ENCODE data around the gene SND1. TPM values are rescaled to one million over a fixed set of nuclear protein-coding genes. Genes with fewer than 3 reads are reported as not detected.

Gene SND1
- polyA plus RNA-seq, 1 donor = 156 TPM

GRCh38 chr7:127870231-127870907 lies 218.4 kb downstream of the SND1 start:
- DNase-seq = no peak

DNA sequence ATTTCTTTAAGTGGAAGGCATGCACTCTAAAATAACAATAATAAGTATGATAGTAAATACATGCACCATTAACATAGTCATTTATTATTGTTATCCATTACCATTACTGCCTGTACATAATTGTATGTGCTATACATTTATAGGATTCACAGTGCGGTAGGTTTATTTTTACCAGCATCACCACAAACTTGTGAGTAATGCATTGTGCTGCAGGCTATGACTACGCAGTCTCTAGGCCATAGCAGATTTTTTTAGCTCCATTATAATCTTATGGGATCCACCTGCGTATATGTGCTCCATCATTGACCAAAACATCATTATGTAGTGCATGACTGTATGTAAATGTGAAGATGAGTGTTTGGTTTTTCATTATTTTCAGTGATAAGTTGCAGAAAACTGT lies 219.2 kb downstream of the SND1 start:
- DNase-seq = no peak

- DNase-seq = no peak
These were observed 220.1 kb downstream of the SND1 start for GRCh38 chr7:127872122-127872521.

DNA sequence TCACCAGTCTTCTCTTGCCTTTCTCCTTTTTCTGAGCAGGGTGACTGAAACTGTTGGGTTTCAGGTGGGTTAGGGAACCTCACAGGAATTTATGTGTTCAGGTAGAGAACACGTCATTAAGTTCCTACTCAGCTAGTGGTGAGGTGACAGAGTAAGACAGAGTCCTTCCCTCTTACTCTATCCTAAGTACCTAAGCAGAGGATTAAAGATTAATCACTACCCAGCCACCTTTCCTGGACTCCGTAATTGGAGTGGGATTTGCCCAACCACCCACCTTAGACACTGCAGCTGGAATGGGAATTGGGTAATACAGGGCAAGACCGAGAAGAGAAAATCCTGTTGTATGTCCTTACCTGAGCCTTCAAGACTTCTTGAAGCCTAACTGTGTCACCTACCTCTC lies 221.2 kb downstream of the SND1 start:
- no peak for DNase-seq

GRCh38 chr7:127873715-127874636 lies 222.0 kb downstream of the SND1 start:
- DNase-seq = no peak

- DNase-seq = no peak
These were observed 223.1 kb downstream of the SND1 start for GRCh38 chr7:127874951-127875608.

- no peak for DNase-seq
These were observed 224.4 kb downstream of the SND1 start for GRCh38 chr7:127876393-127876792.

- no peak for DNase-seq
These were observed 226.0 kb downstream of the SND1 start for GRCh38 chr7:127877951-127878350.

GRCh38 chr7:127878791-127879190 lies 226.8 kb downstream of the SND1 start:
- DNase-seq = no peak

- no peak for DNase-seq
These were observed 227.4 kb downstream of the SND1 start for GRCh38 chr7:127879436-127879835.

DNA sequence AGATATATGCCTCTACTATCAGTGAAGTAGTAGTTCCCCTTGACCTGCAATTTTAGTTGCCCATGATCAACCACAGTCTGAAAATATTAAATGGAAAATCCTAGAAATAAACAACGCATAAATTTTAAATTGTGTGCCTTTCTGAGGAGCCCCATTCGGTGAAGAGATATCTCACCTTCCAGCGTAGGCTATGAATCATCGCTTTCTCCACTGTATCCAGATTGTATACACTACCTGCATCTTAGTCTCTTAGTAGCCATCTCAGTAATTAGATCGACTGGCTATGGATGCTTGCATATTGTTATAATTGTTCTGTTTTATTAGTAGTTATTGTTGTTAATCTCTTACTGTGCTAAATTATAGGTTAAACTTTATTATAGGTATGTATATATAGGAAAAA lies 227.9 kb downstream of the SND1 start:
- DNase-seq = no peak

- no peak for DNase-seq
These were observed 228.5 kb downstream of the SND1 start for GRCh38 chr7:127880454-127880853.

GRCh38 chr7:127881564-127881963 lies 229.6 kb downstream of the SND1 start:
- DNase-seq = no peak

GRCh38 chr7:127882313-127882920 lies 230.4 kb downstream of the SND1 start:
- no peak for DNase-seq

DNA sequence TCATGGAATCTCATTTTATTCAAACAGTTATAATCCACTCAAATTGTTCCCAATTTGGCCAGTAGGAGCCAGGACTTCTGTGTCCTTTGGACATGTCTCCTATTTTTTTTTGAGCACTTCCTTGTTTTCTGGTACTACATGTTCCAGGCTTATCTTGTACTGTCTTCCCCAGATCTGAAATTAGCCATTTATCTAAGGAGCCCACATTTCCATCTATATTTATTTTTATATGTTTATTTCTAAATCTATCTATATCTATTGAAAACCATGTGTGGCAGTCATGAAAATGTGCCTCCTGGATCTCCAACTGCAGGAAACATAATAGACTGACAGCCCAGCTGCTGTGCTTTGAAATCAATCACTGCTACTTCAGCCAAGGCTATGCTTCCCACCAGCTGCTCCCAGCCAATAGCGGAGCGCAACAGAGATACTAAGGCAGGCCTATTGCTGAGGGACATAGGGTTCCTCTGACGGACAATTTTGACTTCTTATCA lies 232.1 kb downstream of the SND1 start:
- no peak for DNase-seq

- DNase-seq = no peak
These were observed 233.3 kb downstream of the SND1 start for GRCh38 chr7:127885222-127885772.

DNA sequence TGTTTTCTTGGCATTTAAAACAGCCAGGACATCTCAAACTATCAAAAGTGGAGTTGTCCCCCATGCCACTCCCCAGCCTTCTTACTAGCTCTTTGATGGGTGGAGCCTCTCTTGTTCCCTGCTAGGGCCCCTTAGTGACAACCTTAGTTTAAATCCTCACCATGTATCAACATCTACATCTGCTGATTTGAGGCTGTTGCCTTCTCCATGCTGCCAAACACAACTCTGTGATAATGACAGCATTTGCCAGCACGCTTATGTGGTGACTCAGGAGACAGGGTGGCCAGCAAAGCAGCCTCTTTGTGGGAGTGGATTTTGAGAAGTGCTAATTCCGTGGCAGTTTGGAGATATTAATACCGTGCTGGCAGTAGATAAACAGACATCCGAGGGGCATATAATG lies 233.8 kb downstream of the SND1 start:
- DNase-seq = no peak

DNA sequence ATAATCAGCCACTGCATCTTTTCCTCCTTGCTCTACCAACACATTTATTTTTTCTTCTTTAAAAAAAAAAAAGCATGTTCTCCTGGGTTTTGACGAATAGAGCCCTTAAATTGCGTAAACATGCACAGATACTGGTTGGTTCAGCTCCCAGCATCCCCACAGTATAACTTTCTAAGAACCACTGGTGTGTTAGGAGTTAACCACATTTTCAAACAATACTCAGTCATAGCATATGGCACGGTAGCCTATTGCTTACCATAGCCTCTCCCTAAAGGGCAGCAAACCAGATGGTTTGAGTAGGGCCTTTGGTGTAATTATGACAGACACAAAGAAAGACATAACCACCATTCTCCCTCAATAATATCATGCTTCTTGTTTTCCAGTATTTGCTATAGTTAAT lies 234.3 kb downstream of the SND1 start:
- no peak for DNase-seq

DNA sequence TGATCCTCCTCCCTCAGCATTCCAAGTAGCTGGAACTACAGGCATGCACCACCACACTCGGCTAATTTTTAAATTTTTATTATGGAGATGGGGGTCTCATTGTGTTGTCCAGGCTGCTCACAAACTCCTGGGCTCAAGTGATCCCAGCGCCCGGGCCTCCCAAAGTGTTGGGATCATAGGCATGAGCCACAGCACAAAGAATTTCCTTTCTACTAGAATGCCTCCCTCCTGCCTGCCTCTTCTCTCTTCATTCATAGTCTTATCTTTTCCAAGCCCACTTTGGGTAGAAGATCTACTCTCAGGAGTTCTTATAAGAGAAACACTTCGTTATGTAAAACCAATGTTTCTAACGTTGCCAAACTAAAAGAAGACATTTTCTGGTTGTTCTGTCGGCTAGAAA lies 235.1 kb downstream of the SND1 start:
- DNase-seq = no peak

DNA sequence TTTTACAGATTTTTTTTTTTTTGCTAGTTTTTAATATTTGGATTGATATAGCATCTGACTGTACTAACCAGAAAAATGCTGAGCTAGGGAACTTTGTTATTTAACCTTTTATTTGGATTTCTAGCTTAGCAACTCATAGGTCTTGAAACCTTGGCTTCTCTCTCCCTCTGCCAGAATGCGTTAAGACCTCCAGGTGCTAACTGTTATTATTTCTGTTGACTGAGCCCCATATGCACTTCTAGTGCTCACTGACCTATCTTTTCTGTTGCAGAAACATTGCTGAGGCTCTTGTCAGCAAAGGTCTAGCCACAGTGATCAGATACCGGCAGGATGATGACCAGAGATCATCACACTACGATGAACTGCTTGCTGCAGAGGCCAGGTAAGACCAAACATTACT lies 235.6 kb downstream of the SND1 start:
- DNase-seq = no peak

- DNase-seq = no peak
These were observed 236.4 kb downstream of the SND1 start for GRCh38 chr7:127888411-127888810.

DNA sequence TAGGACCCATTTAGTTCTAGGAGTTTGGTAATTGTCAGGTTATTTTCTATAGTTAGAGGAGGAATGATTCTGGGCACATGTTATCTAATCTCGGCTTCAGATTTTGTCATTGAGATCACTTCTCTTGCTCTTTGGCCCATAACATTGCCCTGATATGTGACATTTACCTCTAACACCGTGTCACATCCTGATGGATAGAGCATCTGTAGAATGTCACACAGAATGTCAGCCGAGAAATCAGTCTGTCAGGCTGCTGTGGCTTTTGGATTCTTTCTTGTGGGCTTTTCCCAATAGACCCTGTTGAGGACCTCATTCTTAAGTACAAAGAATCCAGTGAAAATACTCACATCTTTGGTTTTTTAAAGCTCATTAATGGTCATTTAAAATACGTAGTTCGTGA lies 236.8 kb downstream of the SND1 start:
- no peak for DNase-seq

Measured in left kidney (tissue), 2 donors.